HG03571 (cell line): ENCODE measurements around the gene DGAT2.
A peak's percentile ranks its signal among the peaks of the same experiment; 100 is the strongest.
"Not testable (repeated sequence)": the region's sequence is repeated elsewhere in the genome, so short reads cannot be mapped to it uniquely, and the experiment has no call there.

Source experiments
- ATAC-seq: cut with Tn5 transposase; IDR thresholded peaks from one replicate; pipeline ENCODE4 v1.9.1; 2021; ENCODE audit not compliant: unreplicated experiment

The DGAT2 gene

DNA sequence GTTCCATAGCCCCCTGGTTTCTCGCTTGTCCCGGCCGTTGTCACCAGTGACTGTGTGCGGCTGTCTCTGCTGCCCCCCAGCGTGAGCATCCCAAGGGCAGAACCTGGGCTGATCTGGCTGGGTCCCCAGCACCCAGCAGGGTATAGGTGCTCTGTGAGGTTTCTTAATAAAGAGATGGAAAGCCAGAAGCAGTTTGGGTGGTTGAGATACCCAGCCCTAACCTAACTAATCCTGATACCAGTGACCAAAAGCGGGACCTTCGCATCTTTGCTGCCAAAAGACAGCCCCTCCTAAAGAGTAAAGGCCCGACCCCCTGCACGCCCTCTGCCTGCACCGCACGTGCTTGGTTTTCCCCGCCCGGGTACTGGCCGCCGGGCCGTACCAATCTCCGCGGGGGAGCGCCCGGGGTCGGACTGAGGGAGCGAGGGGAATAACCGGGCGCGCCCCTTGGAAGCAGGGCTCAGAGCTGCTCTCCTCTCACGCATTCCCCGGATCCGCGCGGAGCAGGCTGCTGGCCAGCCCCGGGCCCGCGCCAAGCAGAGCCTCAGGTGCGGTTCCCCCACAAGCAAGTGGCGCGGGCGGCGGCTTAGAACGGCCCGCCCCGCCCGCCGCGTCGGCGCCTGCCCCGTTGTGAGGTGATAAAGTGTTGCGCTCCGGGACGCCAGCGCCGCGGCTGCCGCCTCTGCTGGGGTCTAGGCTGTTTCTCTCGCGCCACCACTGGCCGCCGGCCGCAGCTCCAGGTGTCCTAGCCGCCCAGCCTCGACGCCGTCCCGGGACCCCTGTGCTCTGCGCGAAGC is at the start of gene DGAT2:
Gene DGAT2, plus strand, starts transcription at position 667 of the 797 bp plus-strand sequence. CDS start 214 bp downstream, outside the sequence.
- peak; percentile 50 for ATAC-seq

GRCh38 chr11:75719340-75720239 is 49.0 kb upstream of the DGAT2 start:
- ATAC-seq = no peak

DNA sequence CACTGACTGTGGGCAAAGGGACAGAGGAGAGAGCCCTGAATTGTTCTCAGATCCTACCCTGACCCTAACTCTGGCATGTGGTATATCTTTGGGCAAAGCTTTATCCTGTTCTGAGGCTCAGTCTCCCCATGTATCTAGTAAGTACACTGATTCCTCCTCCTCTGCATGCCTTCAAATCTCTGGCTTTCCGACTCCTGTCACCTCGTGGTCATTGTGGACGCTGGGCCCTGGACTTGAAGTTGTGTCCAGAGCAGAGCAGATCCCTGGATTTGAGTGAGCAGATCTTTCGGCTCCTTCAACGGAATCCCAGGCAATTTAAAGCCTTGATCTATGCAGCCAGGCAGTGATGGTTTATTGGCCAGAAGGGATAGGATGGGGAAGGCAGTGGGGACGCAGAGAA is 47.9 kb upstream of the DGAT2 start:
- no peak for ATAC-seq

DNA sequence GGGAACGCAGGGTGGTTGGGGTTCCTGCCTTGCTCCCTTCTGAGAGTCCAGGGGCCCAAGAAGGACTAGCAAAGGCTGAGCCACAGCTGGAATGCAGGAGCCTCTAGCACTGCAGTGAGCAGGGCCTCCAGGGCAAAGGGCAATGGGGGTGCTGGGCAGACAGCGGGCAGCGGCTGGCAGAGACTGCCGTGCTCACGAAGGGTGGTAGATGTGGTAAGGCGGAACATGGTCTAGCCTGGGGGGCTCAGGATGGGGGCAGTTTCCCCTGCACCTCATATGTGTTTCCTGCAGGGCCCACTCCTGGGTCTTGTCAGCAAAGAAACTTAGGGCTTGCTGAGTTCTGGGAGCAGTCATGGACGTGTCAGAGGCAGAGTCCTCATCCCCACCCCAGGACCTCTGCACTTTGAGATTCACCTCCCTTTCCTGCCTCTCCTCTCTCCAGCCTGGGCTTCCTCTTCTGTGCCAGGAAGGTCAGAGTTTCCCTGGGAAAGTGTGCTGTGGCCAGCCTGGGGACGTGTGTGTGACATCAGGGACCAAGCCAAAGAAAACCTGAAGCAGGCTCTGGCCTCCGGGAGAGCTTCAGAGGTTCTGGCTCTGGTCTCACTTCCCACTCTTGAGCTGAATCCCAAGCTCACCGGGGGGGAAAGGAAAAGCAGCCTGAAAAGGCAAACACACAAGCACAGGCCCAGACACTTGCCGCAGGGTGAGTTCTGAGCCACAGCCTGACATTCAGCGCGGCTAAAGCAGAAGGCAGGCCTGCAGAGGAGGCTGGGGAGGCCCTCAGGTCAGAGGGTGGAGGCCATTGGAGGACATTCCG is 46.5 kb upstream of the DGAT2 start:
- ATAC-seq = no peak

- ATAC-seq = no peak
Observed at GRCh38 chr11:75722669-75723042, 45.9 kb upstream of the DGAT2 start.

DNA sequence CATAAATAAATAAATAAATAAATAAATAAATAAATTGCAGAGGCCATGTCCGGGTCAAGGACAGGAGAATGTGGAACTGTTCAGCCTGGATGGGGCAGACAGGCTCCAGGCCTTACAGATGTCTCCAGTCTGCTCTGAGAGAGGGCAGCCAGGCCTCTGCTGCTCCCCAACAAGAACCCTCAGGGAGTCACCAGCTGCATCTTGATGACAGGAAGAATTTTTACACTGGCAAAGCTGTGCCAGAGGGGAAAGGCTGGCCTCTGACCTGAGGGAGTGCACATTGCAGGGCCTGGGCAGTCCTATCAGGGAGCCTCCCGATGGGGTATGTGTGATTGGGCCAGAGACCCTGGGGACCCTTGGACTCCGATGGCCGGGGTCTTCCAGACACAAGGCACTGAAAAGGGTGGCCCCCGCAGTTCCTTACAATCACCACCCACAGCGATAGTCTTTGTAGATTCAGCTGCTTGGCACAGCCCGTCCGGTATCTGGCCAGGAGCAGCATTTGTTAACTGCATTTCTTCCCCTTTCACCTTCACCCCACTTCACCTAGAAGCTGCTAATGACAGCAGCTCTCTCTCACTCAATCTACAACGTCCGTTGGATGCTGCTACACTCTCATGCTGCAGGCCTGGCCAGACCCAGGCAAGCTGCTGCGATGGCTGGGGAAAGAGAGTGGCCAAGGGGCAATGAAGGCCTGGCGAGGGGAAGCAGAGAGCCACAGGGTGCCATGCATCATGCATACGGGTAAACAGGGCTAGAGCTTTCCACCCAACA is 42.8 kb upstream of the DGAT2 start:
- ATAC-seq = no peak

GRCh38 chr11:75728992-75729391 is 39.6 kb upstream of the DGAT2 start:
- no peak for ATAC-seq

DNA sequence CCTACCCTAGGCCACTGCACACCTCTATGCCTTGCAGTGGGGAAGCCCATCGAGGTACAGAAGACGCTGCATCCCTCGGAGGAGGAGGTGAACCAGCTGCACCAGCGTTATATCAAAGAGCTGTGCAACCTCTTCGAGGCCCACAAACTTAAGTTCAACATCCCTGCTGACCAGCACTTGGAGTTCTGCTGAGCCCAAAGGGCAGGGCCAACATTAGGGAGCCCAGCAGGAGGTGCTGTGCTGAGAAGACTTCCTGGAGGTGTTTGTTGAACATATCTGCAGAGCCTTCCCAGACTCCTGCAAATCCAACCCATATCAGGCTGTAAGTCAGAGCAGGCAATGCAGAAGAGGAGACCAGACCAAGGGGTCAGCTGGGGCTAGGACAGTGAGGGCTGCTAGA is 37.5 kb upstream of the DGAT2 start:
- ATAC-seq = no peak

GRCh38 chr11:75733071-75733430 is 35.5 kb upstream of the DGAT2 start:
- ATAC-seq = no peak

DNA sequence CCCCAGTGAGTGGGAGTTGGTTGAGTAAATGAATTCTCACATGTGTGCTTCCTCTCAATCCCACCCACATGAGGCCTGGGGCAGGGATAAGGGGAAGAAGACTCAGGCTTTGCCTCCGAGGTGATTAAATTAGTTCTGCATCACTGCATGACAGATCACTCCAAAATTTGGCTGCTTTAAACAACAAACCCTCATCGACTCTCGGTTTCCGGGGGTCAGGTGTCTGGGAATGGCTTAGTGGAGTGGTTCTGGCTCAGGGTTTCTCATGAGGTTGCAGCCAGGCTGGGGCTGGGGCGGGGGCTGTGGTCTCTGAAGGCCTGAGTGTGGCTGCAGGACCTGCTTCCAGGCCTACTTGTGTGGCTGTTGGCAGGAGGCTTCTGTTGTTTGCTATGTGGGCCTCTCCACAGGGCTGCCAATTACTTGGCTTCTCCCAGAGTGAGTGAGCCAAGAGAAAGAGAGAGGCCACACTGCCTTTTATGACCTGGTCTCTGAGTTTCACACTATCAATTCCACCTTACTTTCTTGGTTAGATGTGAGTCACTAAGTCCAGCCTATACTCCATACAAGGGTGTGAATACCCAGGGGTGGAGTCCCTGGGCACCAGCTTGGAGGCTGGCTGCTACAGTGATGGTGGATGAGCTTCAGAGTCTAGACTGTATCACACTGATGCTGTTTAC is 35.0 kb upstream of the DGAT2 start:
- no peak for ATAC-seq

DNA sequence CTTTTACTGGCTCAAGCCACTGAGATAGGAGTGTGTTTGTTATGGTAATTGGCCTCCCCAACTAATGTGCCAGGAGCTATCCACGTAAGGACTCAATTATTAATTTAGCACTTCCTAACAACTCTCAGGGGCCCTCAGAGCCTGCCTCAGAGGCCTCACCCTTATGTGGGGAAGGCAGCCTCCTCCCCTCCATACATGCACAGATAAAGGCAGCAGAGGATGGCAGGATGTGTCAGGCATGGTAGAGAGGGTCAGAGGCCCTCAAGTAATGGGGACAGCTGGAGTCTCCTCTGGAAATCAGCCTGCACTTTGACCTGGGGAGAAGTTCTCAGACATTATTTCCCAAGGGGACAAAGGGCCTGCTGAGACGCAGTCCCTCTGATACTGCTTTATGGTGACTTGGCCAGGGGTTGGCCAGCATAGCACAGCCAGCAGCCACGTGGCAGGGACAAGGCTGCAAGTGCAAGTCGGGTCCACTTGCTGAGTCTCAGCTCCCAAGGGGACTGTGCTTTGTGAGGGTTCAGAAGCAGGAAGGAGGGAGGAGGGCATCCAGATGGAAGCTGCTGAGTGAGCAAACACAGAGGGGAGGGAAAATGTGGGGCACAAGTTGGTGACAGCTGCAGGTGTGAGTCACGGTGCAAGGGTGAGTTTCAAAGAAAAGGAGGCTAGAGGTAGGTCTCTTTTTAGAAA is 33.9 kb upstream of the DGAT2 start:
- ATAC-seq = no peak

- ATAC-seq = no peak
Observed at GRCh38 chr11:75735181-75735845, 33.3 kb upstream of the DGAT2 start.

DNA sequence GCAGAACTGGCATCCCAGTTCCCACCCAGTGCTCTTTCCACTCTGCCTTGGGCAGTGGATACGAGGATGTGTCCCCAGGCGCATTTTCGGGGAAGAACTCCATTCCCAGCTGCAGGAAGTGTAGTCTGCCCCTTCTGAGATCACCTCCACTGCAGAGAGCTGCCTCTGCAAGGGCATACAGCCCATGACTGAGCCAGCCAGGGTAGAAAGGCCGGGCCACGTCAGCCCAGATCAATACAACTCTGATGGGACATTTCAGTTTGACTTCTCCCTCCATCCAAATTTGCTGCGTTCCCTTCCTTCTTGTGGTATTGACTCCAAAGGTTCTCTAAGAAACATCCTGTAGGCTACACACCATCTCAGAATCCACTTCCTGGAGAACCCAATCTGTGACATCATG is 31.3 kb upstream of the DGAT2 start:
- ATAC-seq = no peak

DNA sequence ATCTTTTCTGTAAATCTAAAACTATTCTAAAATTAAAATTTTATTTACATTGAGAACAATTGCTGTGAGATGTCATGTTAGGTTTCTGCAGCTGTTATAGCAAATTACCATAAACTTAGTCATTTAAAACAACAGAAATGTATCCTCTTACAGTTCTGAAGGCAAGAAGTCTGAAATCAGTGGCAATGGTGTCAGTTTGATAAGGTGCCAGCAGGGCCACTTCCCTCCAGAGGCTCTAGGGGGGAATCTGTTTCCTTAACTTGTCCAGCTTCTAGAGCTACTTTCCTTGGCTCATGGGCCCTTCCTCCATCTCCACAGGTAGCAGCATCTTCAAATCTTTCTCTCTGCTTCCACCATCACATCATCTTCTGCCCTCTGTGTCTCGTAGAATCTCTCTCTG is 27.9 kb upstream of the DGAT2 start:
- no peak for ATAC-seq

GRCh38 chr11:75743159-75743558 is 25.4 kb upstream of the DGAT2 start:
- ATAC-seq = not testable (repeated sequence)

- no peak for ATAC-seq
Observed at GRCh38 chr11:75743711-75744563, 24.6 kb upstream of the DGAT2 start.

DNA sequence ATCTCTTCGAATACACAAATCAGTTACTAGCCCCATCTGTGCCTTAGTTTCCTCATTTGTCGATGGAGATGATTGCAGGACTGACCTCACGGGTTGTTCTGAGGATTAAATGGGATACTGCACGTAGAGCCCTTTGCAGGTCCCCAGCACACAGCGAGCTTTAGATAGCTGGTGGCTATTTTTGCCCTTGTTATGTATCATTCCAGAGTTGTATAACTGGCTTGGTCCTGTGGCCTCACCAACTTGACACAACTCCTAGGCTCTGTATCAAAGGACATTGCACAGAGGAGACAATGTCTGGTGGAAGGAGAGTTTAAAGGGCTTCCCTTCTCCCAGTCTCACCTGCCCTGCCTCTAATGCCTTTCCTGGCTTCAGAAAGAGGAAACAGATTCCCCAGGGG is 22.8 kb upstream of the DGAT2 start:
- ATAC-seq = no peak

DNA sequence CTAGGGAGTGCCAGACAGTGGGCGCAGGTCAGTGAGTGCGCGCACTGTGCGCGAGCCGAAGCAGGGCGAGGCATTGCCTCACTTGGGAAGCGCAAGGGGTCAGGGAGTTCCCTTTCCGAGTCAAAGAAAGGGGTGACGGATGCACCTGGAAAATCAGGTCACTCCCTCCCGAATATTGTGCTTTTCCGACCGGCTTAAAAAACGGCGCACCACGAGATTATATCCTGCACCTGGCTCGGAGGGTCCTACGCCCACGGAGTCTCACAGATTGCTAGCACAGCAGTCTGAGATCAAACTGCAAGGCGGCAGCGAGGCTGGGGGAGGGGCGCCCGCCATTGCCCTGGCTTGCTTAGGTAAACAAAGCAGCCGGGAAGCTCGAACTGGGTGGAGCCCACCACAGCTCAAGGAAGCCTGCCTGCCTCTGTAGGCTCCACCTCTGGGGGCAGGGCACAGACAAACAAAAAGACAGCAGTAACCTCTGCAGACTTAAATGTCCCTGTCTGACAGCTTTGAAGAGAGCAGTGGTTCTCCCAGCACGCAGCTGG is 19.8 kb upstream of the DGAT2 start:
- ATAC-seq = not testable (repeated sequence)
